Measurements from ENCODE around the gene LCN6. TPM values are rescaled to one million over a fixed set of nuclear protein-coding genes. Genes with fewer than 3 reads are reported as not detected.
A peak's percentile ranks its signal among the peaks of the same experiment; 100 is the strongest.

LCN6 gene
- total and polyA plus RNA-seq, 9 of the 15 experiments (the other 6 are each of a cell fraction or from before 2014, with no cell fraction given), result 0.10 to 0.45 (median 0.37) TPM; not detected in 5

GRCh38 chr9:136711751-136712689, 36.3 kb downstream of the LCN6 start, which contains the start of gene DIPK1B (continued):
- TF ChIP-seq ERF (CRISPR knock-in tag; IDR thresholded peaks at IDR 0.05), result no peak
- no peak for TF ChIP-seq EWSR1 (IDR thresholded peaks at IDR 0.05; ENCODE audit: borderline replicate concordance, low read depth, partially characterized antibody)
- TF ChIP-seq NRF1 (conservative IDR thresholded peaks at IDR 0.05 in 1 of 2, IDR thresholded peaks at IDR 0.05 in 1 of 2), result peak; percentile 31 to 36; a peak in 2 of 4 replicates
- no peak for TF ChIP-seq SUPT5H (IDR thresholded peaks at IDR 0.05)
- no peak for TF ChIP-seq ELK1 (CRISPR knock-in tag; IDR thresholded peaks at IDR 0.05)
- no peak for TF ChIP-seq ZBTB26 (CRISPR knock-in tag; IDR thresholded peaks at IDR 0.05)
- no peak for TF ChIP-seq ZNF395 (CRISPR knock-in tag; IDR thresholded peaks at IDR 0.05)
- no peak for TF ChIP-seq MED1 (CRISPR knock-in tag; IDR thresholded peaks at IDR 0.05; ENCODE audit: borderline replicate concordance)
- TF ChIP-seq MCM7 (IDR thresholded peaks at IDR 0.05), result no peak
- TF ChIP-seq USF1 (CRISPR knock-in tag; IDR thresholded peaks at IDR 0.05), result no peak
- peak; percentile 45; the same call in 1 of the 2 replicates for TF ChIP-seq KAT7 (CRISPR knock-in tag; IDR thresholded peaks at IDR 0.05; ENCODE audit: borderline replicate concordance)
- no peak for TF ChIP-seq KLF1 (tag; IDR thresholded peaks at IDR 0.05)
- TF ChIP-seq KLF16 (IDR thresholded peaks at IDR 0.05), result no peak
- TF ChIP-seq RNF2 (IDR thresholded peaks at IDR 0.05), result no peak
- TF ChIP-seq SMC3 (conservative IDR thresholded peaks at IDR 0.05; ENCODE audit: insufficient read depth, low read depth, low read length), result no peak
- TF ChIP-seq ZHX1 (conservative IDR thresholded peaks at IDR 0.05; ENCODE audit: low read length), result no peak
- TF ChIP-seq CBX8 (IDR thresholded peaks at IDR 0.05; ENCODE audit: borderline replicate concordance, extremely low read depth, low read depth, low read length, poor library complexity, severe bottlenecking), result no peak
- no peak for TF ChIP-seq MAFF (IDR thresholded peaks at IDR 0.05; ENCODE audit: low read length)
- no peak for TF ChIP-seq ELF4 (CRISPR knock-in tag; IDR thresholded peaks at IDR 0.05)

Measured in K562 (cell line).